ENCODE data around the gene DDC. TPM values are rescaled to one million over a fixed set of nuclear protein-coding genes. Genes with fewer than 3 reads are reported as not detected.

Gene DDC
- total RNA-seq, 1 experiment from 2014 or later, result not detected

GRCh38 chr7:50449881-50450589 lies 115.2 kb downstream of the DDC start, which contains the start of gene FIGNL1:
FIGNL1 (minus strand) TSS chr7:50450350; CDS start chr7:50447287, 3,063 bp downstream.
- H3K9me2 ChIP-seq (replicated peaks; ENCODE audit: insufficient read depth, low read length), result no peaks in the 10 kb centered on the region
- H3K4me3 ChIP-seq (ENCODE audit: low read length), result peak within 1 kb of the TSS; percentile 87
- DNase-seq, result peak; percentile 96
- no peaks in the 10 kb centered on the region for H3K27me3 ChIP-seq (ENCODE audit: low read length)
- H3K36me3 ChIP-seq (ENCODE audit: insufficient read depth, low read length), result peaks cover 25% of the 10 kb centered on the region
- 0 out of 2 replicates have a peak, but pooled peaks cover 8% of the 10 kb centered on the region for H4K20me1 ChIP-seq (ENCODE audit: insufficient read depth, low read depth, low read length)
- peak within 1 kb of the TSS; percentile 98 for H3K9ac ChIP-seq (ENCODE audit: low read length)
- H3K27ac ChIP-seq (ENCODE audit: low read length), result peak within 1 kb of the TSS; percentile 69
- H3K4me2 ChIP-seq (ENCODE audit: low read depth, low read length, poor library complexity, severe bottlenecking), result peak within 1 kb of the TSS; percentile 98
- peak within 1 kb of the TSS; percentile 93 for H2AFZ ChIP-seq (ENCODE audit: low read length)
- peaks cover 29% of the 10 kb centered on the region for H3K4me1 ChIP-seq (ENCODE audit: low read length)
- no peaks in the 10 kb centered on the region for H3K9me3 ChIP-seq (ENCODE audit: low read length)
- peaks cover 54% of the 10 kb centered on the region for H3K79me2 ChIP-seq (ENCODE audit: low read length)

DNA sequence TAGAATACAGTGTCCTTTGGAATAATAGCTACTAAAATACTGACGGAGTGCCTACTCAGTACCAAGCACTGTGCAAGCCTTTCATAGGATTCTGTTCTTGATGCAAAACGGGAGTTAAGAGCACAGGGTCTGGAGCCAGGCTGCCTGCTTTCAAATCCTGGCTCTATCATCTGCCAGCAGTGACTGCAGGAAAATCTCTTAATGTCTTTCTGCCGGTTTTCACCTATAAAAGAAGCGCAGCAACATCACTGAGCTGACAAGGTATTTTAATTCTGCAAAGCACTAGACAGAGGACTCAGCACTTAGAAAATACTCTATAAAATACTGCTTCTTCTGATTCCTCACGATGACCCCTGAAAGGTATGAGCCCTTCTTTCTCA lies 115.7 kb downstream of the DDC start:
- peak overlapping the region; percentile 82; the same call in 1 of the 2 replicates for H2AFZ ChIP-seq (ENCODE audit: low read length)
- peak overlapping the region; percentile 87 for H3K4me3 ChIP-seq (ENCODE audit: low read length)
- peak overlapping the region; percentile 98 for H3K9ac ChIP-seq (ENCODE audit: low read length)
- no peaks in the 10 kb centered on the region for H3K9me2 ChIP-seq (replicated peaks; ENCODE audit: insufficient read depth, low read length)
- peak; percentile 50 for DNase-seq
- peaks cover 59% of the 10 kb centered on the region for H3K79me2 ChIP-seq (ENCODE audit: low read length)
- H3K27me3 ChIP-seq (ENCODE audit: low read length), result no peaks in the 10 kb centered on the region
- H3K27ac ChIP-seq (ENCODE audit: low read length), result peak overlapping the region; percentile 69
- peaks cover 27% of the 10 kb centered on the region for H3K36me3 ChIP-seq (ENCODE audit: insufficient read depth, low read length)
- 0 out of 2 replicates have a peak, but pooled peaks cover 8% of the 10 kb centered on the region for H4K20me1 ChIP-seq (ENCODE audit: insufficient read depth, low read depth, low read length)
- H3K4me2 ChIP-seq (ENCODE audit: low read depth, low read length, poor library complexity, severe bottlenecking), result peak overlapping the region; percentile 98
- no peaks in the 10 kb centered on the region for H3K9me3 ChIP-seq (ENCODE audit: low read length)
- peaks cover 29% of the 10 kb centered on the region for H3K4me1 ChIP-seq (ENCODE audit: low read length)

DNA sequence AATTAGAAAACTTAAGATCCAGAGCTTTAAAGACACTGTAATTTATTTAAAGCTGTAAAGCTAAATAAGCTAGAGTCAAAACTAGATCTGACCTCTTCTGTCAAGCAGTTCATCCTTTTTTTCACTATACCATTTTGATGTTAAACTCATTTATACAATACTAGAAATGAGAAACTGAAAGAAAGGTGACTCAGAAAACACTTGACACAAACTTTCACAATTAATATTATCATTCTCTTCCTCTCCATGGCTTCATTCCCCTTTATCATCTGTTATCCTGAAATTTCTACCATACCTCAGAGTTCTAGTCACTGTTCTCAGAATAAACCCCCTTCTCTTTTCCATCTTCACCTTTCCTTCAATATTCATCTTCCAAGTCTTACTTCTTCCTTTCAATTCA lies 116.4 kb downstream of the DDC start:
- Histone ChIP-seq H3K4me3 (ENCODE audit: low read length) (peak overlapping the region; percentile 87), H3K27ac (ENCODE audit: low read length) (peak overlapping the region; percentile 69; the same call in 1 of the 2 replicates), H3K36me3 (ENCODE audit: insufficient read depth, low read length) (peaks cover 34% of the 10 kb centered on the region), H3K79me2 (ENCODE audit: low read length) (peaks cover 65% of the 10 kb centered on the region), H3K4me1 (ENCODE audit: low read length) (peaks cover 29% of the 10 kb centered on the region), H2AFZ (ENCODE audit: low read length) (no peak overlapping the region), H3K27me3 (ENCODE audit: low read length) (no peaks in the 10 kb centered on the region), H3K9ac (ENCODE audit: low read length) (peak overlapping the region; percentile 98), H4K20me1 (ENCODE audit: insufficient read depth, low read depth, low read length) (0 out of 2 replicates have a peak, but pooled peaks cover 8% of the 10 kb centered on the region), H3K4me2 (ENCODE audit: low read depth, low read length, poor library complexity, severe bottlenecking) (peak overlapping the region; percentile 98), H3K9me3 (ENCODE audit: low read length) (no peaks in the 10 kb centered on the region), H3K9me2 (replicated peaks; ENCODE audit: insufficient read depth, low read length) (no peaks in the 10 kb centered on the region)
- DNase-seq, result no peak

DNA sequence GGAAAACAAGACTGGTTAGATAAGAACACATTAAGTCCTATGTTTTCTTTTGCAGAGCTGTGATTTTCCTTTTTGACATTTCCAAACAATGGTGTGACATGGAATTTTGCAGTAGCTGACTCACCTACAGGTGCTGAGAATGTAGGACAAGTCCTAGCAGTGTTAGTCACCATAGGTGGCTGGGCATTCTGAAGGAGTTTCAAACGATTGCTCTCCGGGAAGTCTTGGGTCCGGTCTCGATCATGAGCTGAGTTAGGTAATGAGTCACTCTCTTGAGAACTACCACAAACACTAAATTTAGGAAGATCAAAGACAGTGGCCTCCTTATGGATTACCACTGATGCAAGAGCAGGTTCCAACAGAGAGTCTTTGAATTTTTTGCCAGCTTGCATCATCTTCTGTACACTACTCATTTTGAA lies 118.7 kb downstream of the DDC start:
- peaks cover 87% of the 10 kb centered on the region for H3K79me2 ChIP-seq (ENCODE audit: low read length)

DNA sequence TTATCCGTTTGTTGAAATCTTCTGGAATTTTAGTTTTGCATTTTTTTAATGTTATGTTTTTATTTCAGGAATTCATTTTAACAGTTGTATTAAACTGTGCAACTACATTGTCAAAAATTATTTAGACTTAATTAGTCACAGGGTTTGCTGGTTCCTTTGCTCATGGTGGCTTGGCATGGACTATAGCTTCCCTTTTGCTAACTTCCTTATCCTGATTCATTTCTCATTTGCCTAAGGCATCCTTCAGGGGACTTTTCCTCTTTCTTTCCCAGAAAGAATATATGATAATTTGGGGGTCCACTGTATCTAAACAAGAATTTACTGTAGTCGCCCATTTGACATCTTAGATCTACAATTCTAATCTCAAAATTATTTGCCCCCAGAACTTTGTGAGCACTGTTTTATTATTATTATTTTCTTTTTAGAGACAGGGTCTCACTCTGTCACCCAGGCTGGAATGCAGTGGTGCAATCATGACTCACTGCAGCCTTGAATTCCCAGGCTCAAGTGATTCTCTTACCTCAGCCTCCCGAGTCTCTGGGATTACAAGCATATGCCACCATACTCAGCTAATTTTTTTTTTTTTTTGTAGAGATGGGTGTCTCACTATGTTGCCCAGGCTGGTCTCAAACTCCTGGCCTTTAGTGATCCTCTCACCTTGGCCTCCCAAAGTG lies 128.9 kb downstream of the DDC start:
- Histone ChIP-seq H3K9ac (ENCODE audit: low read length) (no peak overlapping the region), H3K4me2 (ENCODE audit: low read depth, low read length, poor library complexity, severe bottlenecking) (no peak overlapping the region), H3K27me3 (ENCODE audit: low read length) (no peaks in the 10 kb centered on the region), H3K36me3 (ENCODE audit: insufficient read depth, low read length) (peaks cover 35% of the 10 kb centered on the region; the same call in 1 of the 2 replicates), H4K20me1 (ENCODE audit: insufficient read depth, low read depth, low read length) (no peaks in the 10 kb centered on the region), H3K79me2 (ENCODE audit: low read length) (peaks cover 7% of the 10 kb centered on the region), H3K4me1 (ENCODE audit: low read length) (no peaks in the 10 kb centered on the region), H2AFZ (ENCODE audit: low read length) (no peak overlapping the region), H3K27ac (ENCODE audit: low read length) (no peak overlapping the region), H3K9me3 (ENCODE audit: low read length) (no peaks in the 10 kb centered on the region), H3K9me2 (replicated peaks; ENCODE audit: insufficient read depth, low read length) (no peaks in the 10 kb centered on the region), H3K4me3 (ENCODE audit: low read length) (no peak overlapping the region)
- no peak for DNase-seq

More for the DNA sequence above, 118.7 kb downstream of the DDC start:
- no peak overlapping the region for H3K4me3 ChIP-seq (ENCODE audit: low read length)
- H3K9me2 ChIP-seq (replicated peaks; ENCODE audit: insufficient read depth, low read length), result no peaks in the 10 kb centered on the region
- H3K27me3 ChIP-seq (ENCODE audit: low read length), result no peaks in the 10 kb centered on the region
- peaks cover 29% of the 10 kb centered on the region for H3K4me1 ChIP-seq (ENCODE audit: low read length)
- peaks cover 54% of the 10 kb centered on the region for H3K36me3 ChIP-seq (ENCODE audit: insufficient read depth, low read length)
- no peak overlapping the region for H3K9ac ChIP-seq (ENCODE audit: low read length)
- H3K4me2 ChIP-seq (ENCODE audit: low read depth, low read length, poor library complexity, severe bottlenecking), result no peak overlapping the region
- H2AFZ ChIP-seq (ENCODE audit: low read length), result no peak overlapping the region
- 0 out of 2 replicates have a peak, but pooled peaks cover 8% of the 10 kb centered on the region for H4K20me1 ChIP-seq (ENCODE audit: insufficient read depth, low read depth, low read length)
- no peaks in the 10 kb centered on the region for H3K9me3 ChIP-seq (ENCODE audit: low read length)
- H3K27ac ChIP-seq (ENCODE audit: low read length), result no peak overlapping the region
- no peak for DNase-seq

GRCh38 chr7:50431722-50432305 lies 133.4 kb downstream of the DDC start:
- Histone ChIP-seq H3K79me2 (ENCODE audit: low read length) (no peaks in the 10 kb centered on the region), H3K4me3 (ENCODE audit: low read length) (no peak overlapping the region), H3K9me2 (replicated peaks; ENCODE audit: insufficient read depth, low read length) (no peaks in the 10 kb centered on the region), H3K27me3 (ENCODE audit: low read length) (no peaks in the 10 kb centered on the region), H3K4me1 (ENCODE audit: low read length) (no peaks in the 10 kb centered on the region), H3K4me2 (ENCODE audit: low read depth, low read length, poor library complexity, severe bottlenecking) (no peak overlapping the region), H3K36me3 (ENCODE audit: insufficient read depth, low read length) (no peaks in the 10 kb centered on the region), H3K9ac (ENCODE audit: low read length) (no peak overlapping the region), H4K20me1 (ENCODE audit: insufficient read depth, low read depth, low read length) (no peaks in the 10 kb centered on the region), H2AFZ (ENCODE audit: low read length) (no peak overlapping the region), H3K9me3 (ENCODE audit: low read length) (no peaks in the 10 kb centered on the region), H3K27ac (ENCODE audit: low read length) (no peak overlapping the region)
- DNase-seq, result no peak

- no peaks in the 10 kb centered on the region for H3K9me3 ChIP-seq (ENCODE audit: low read length)
- no peaks in the 10 kb centered on the region for H3K27me3 ChIP-seq (ENCODE audit: low read length)
- DNase-seq, result no peak
- no peak overlapping the region for H2AFZ ChIP-seq (ENCODE audit: low read length)
- H3K27ac ChIP-seq (ENCODE audit: low read length), result no peak overlapping the region
- H3K36me3 ChIP-seq (ENCODE audit: insufficient read depth, low read length), result no peaks in the 10 kb centered on the region
- H4K20me1 ChIP-seq (ENCODE audit: insufficient read depth, low read depth, low read length), result no peaks in the 10 kb centered on the region
- no peak overlapping the region for H3K4me3 ChIP-seq (ENCODE audit: low read length)
- no peak overlapping the region for H3K4me2 ChIP-seq (ENCODE audit: low read depth, low read length, poor library complexity, severe bottlenecking)
- no peaks in the 10 kb centered on the region for H3K4me1 ChIP-seq (ENCODE audit: low read length)
- H3K9ac ChIP-seq (ENCODE audit: low read length), result no peak overlapping the region
- no peaks in the 10 kb centered on the region for H3K79me2 ChIP-seq (ENCODE audit: low read length)
- no peaks in the 10 kb centered on the region for H3K9me2 ChIP-seq (replicated peaks; ENCODE audit: insufficient read depth, low read length)
These were observed 133.9 kb downstream of the DDC start for GRCh38 chr7:50431316-50431715.

DNA sequence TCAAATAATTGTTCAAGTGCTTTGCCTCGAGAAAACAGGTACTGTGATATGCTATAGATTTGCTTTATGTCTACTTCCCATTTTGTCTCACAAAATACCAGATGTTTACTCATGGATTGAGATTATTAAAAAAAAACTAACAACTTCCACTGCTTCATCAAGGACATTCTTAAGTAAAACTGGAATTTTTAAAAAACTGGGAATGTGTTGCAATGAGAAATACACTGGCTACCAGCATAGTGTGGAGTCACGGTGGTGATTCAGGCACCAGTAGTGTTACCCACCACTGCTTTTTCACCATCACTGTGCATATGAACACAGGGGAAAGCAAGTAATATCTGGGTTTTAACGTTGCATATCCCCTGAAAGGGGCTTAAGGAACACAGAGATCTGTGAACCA lies 136.3 kb downstream of the DDC start:
- Histone ChIP-seq H3K9me2 (replicated peaks; ENCODE audit: insufficient read depth, low read length) (no peaks in the 10 kb centered on the region), H3K9ac (ENCODE audit: low read length) (no peak overlapping the region), H3K36me3 (ENCODE audit: insufficient read depth, low read length) (no peaks in the 10 kb centered on the region), H3K4me2 (ENCODE audit: low read depth, low read length, poor library complexity, severe bottlenecking) (no peak overlapping the region), H3K4me1 (ENCODE audit: low read length) (no peaks in the 10 kb centered on the region), H3K4me3 (ENCODE audit: low read length) (no peak overlapping the region), H2AFZ (ENCODE audit: low read length) (no peak overlapping the region), H3K27me3 (ENCODE audit: low read length) (no peaks in the 10 kb centered on the region), H3K79me2 (ENCODE audit: low read length) (no peaks in the 10 kb centered on the region), H4K20me1 (ENCODE audit: insufficient read depth, low read depth, low read length) (no peaks in the 10 kb centered on the region), H3K27ac (ENCODE audit: low read length) (no peak overlapping the region), H3K9me3 (ENCODE audit: low read length) (no peaks in the 10 kb centered on the region)
- DNase-seq, result no peak
